Right atrium auricular region (tissue), 2 donors: Measurements from ENCODE around the gene LMOD1. TPM values are rescaled to one million over a fixed set of nuclear protein-coding genes. Genes with fewer than 3 reads are reported as not detected.

Source experiments
- DNase-seq: peaks from one replicate; pipeline ENCODE4 v3.0.0-alpha.2; 2019; ENCODE audit warnings: low spot score
- H3K27ac ChIP-seq, 2 donors: fragments of 200-600 bp; sonication (generic); 1 replicate in 1 of 2; 2 replicates in 1 of 2; pipeline ENCODE4 v1.5.1; 2016 to 2019
- H3K27me3 ChIP-seq, 2 donors: fragments of 200-600 bp; sonication (generic); one replicate each; pipeline versions ENCODE4 v1.5.1 to v1.6.0; 2017 to 2019
- H3K36me3 ChIP-seq: fragments of 200-600 bp; sonication (generic); one replicate; pipeline ENCODE4 v1.5.1; 2016
- H3K4me1 ChIP-seq, 2 donors: fragments of 200-600 bp; sonication (generic); one replicate each; pipeline versions ENCODE4 v1.5.1 to v1.6.0; 2017 to 2019
- H3K4me3 ChIP-seq, 2 donors: fragments of 200-600 bp; sonication (generic); 1 replicate in 1 of 2; 2 replicates in 1 of 2; pipeline ENCODE4 v1.5.1; 2017 to 2019; ENCODE audit warnings: mild to moderate bottlenecking in 1 of 2, moderate library complexity in 1 of 2
- H3K9me3 ChIP-seq, 2 donors: fragments of 200-600 bp; sonication (generic); one replicate each; pipeline ENCODE4 v1.5.1; 2019
- microRNA-seq, 2 donors: library from miRNA; unstranded; fragments of <30 nt; microRNA quantifications; one replicate each; pipeline ENCODE4, GENCODE V29; 2016 to 2017; ENCODE audit warnings: borderline number of aligned reads in 2 of 2, borderline replicate concordance in 1 of 2
- total RNA-seq, 2 donors: library from RNA; depleted of rRNA; stranded (reverse); fragments of >200 nt; gene quantifications; one replicate each; pipeline ENCODE4 v1.1.0, GENCODE V29; 2016
- TF ChIP-seq, protein P1 (sequence below), 2 donors: fragments of 200-600 bp; sonication (generic); IDR thresholded peaks; one replicate each; pipeline ENCODE4 v1.5.1; 2019; ENCODE audit warnings: antibody characterized with exemption in 2 of 2

LMOD1 gene
- total RNA-seq, 2 donors from 2014 or later = 31.4 to 42.2 TPM

DNA sequence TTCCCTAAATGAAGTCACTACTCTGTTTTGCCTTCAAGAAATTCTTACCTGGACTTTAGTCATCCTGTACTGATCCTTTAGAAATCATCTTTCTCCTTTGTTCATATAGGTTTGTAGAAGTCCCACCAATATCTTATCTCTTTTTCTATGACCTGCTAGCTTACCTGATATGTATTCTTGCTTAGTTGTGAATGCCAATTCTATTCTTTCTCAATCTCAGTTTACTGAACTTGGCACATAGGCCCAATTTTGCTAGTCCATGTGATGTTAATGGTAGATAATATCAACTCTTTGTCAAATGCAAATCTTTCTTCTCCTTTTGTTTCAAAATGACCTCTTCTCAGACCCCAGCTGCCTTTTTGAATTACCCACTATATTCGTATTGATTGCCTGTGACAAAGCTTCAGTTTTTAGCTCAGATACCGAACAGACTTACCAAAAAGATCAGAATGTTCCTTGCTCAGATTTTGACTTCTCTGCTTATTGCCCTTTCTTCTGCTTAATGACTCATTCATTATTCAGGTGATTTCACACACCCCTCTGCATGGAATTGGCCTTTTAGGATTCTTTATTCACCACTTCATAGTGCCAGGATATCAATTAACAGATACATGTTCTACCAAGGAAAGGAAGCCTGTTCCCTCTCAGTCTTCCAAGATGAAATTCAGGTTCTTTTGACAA is 96.8 kb downstream of the LMOD1 start:
- TF ChIP-seq, protein P1, sequence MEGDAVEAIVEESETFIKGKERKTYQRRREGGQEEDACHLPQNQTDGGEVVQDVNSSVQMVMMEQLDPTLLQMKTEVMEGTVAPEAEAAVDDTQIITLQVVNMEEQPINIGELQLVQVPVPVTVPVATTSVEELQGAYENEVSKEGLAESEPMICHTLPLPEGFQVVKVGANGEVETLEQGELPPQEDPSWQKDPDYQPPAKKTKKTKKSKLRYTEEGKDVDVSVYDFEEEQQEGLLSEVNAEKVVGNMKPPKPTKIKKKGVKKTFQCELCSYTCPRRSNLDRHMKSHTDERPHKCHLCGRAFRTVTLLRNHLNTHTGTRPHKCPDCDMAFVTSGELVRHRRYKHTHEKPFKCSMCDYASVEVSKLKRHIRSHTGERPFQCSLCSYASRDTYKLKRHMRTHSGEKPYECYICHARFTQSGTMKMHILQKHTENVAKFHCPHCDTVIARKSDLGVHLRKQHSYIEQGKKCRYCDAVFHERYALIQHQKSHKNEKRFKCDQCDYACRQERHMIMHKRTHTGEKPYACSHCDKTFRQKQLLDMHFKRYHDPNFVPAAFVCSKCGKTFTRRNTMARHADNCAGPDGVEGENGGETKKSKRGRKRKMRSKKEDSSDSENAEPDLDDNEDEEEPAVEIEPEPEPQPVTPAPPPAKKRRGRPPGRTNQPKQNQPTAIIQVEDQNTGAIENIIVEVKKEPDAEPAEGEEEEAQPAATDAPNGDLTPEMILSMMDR (IDR thresholded peaks at IDR 0.05) = no peak
- Histone ChIP-seq H3K9me3 (no peaks in the 10 kb centered on the region), H3K27ac (peak overlapping the region; percentile 4 to 57), H3K4me3 (no peak overlapping the region), H3K36me3 (peaks cover 44% of the 10 kb centered on the region), H3K4me1 (peaks cover 0 to 18% of the 10 kb centered on the region in 2 donors), H3K27me3 (no peaks in the 10 kb centered on the region)
- DNase-seq = no peak

DNA sequence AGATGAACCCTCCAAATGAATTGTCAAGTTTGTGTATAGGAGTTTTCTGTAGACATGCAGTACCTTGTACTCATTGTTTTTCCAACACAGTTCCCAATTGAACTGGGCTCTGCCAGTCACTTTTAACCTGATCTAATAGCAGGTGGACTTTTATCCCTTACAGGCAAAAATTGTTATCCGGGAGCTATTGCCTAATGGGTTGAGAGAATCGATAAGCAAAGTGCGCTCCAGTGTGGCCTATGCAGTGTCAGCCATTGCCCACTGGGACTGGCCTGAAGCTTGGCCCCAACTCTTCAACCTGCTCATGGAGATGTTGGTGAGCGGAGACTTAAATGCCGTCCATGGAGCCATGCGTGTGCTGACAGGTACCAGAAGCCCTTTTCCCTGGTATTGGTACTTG is 98.1 kb downstream of the LMOD1 start:
- Histone ChIP-seq H3K27me3 (no peaks in the 10 kb centered on the region), H3K9me3 (no peaks in the 10 kb centered on the region), H3K36me3 (peaks cover 31% of the 10 kb centered on the region), H3K4me1 (peaks cover 0 to 18% of the 10 kb centered on the region in 2 donors), H3K27ac (no peak overlapping the region), H3K4me3 (no peak overlapping the region)
- TF ChIP-seq, protein P1 (IDR thresholded peaks at IDR 0.05) = no peak
- no peak for DNase-seq

DNA sequence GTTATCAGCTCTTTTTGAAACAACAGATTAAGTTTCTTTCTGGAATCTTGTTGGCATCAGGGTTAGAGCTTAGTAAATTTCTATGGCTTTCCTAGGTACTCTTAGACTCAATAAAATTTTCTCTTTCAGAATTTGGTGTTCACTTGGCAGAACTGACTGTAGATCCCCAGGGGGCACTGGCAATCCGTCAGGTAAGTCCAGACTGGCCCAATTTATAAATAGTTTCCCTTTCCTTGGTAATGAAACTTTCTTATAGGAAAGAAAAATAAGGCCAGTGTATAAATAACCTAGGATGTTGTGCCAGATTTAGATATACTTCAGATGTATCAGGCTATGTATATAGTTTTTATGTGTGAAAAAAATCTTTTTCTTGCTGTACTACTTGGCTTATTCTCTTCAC is 99.2 kb downstream of the LMOD1 start:
- Histone ChIP-seq H3K9me3 (no peaks in the 10 kb centered on the region), H3K4me1 (peaks cover 0 to 18% of the 10 kb centered on the region in 2 donors), H3K4me3 (no peak overlapping the region), H3K27ac (no peak overlapping the region), H3K27me3 (no peaks in the 10 kb centered on the region), H3K36me3 (peaks cover 21% of the 10 kb centered on the region)
- TF ChIP-seq, protein P1 (IDR thresholded peaks at IDR 0.05) = no peak
- no peak for DNase-seq

Small RNA genes lying within 50 kb of the gene (microRNA-seq; reads per million reads assigned to microRNA genes)
- gene MIR6739 = 0 to 0.71 reads per million in 2 donors

Other genes starting within 250 kb of the LMOD1 start
- 10 to 100 TPM; 10.7 to 15.6 TPM for gene IPO9, start 117.4 kb downstream of the LMOD1 start, total RNA-seq
- gene SHISA4, start 57.6 kb downstream of the LMOD1 start, total RNA-seq = 100 to 1,000 TPM in 1 of 2 donors, 10 to 100 TPM in 1; 74.2 to 176 TPM
- 10 to 100 TPM; 42.7 to 59.1 TPM for gene TIMM17A, start 9.0 kb upstream of the LMOD1 start, total RNA-seq
- gene RNPEP, start 36.1 kb upstream of the LMOD1 start, total RNA-seq = 10 to 100 TPM; 22.4 to 26.1 TPM
- gene ELF3, start 64.0 kb upstream of the LMOD1 start, total RNA-seq = 1 to 10 TPM in 1 of 2 donors, not detected in 1; 1.7 TPM
- gene GPR37L1, start 176.4 kb upstream of the LMOD1 start, total RNA-seq = under 1 TPM in 1 of 2 donors, not detected in 1; 0.07 TPM
- gene ARL8A, start 198.2 kb upstream of the LMOD1 start, total RNA-seq = 10 to 100 TPM; 30.8 to 41.6 TPM
- gene PTPN7, start 214.1 kb upstream of the LMOD1 start, total RNA-seq = under 1 TPM; 0.41 to 0.63 TPM
- gene LGR6, start 247.3 kb upstream of the LMOD1 start, total RNA-seq = 10 to 100 TPM in 1 of 2 donors, 1 to 10 TPM in 1; 5.5 to 17.0 TPM